ENCODE results near the gene EXOC4. TPM values are rescaled to one million over a fixed set of nuclear protein-coding genes. Genes with fewer than 3 reads are reported as not detected.

The EXOC4 gene
- total and polyA plus RNA-seq, 12 donors: 7.5 to 41.7 (median 34.6) TPM

DNA sequence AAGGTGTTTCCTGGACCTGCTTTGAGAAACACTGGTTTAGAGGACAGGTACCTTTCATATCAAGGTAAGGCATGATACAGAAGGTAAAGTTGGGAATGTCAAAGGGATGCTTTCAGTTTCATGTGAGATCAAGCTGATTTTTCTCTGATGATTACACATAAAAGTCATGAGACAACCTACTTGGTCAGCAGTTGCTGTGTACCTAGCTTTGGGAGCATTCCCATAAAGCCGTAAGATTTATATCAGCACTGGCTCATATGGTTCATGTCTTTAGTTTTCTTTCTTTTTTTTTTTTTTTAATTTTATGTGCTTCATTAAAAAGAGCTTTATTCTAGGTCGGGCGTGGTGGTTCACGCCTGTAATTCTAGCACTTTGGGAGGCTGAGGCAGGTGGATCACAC lies 609.0 kb downstream of the EXOC4 start:
- TF ChIP-seq, protein P1, sequence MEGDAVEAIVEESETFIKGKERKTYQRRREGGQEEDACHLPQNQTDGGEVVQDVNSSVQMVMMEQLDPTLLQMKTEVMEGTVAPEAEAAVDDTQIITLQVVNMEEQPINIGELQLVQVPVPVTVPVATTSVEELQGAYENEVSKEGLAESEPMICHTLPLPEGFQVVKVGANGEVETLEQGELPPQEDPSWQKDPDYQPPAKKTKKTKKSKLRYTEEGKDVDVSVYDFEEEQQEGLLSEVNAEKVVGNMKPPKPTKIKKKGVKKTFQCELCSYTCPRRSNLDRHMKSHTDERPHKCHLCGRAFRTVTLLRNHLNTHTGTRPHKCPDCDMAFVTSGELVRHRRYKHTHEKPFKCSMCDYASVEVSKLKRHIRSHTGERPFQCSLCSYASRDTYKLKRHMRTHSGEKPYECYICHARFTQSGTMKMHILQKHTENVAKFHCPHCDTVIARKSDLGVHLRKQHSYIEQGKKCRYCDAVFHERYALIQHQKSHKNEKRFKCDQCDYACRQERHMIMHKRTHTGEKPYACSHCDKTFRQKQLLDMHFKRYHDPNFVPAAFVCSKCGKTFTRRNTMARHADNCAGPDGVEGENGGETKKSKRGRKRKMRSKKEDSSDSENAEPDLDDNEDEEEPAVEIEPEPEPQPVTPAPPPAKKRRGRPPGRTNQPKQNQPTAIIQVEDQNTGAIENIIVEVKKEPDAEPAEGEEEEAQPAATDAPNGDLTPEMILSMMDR (IDR thresholded peaks at IDR 0.05): no peak
- intact Hi-C loops (cut with DNase I): no loop called here
- H3K36me3 ChIP-seq: no peaks in the 10 kb centered on the region
- 98 to 99% methylated on average over 4 of the region's 4 CpGs for WGBS, 2 donors
- no peaks in the 10 kb centered on the region for H3K27me3 ChIP-seq
- peaks cover 0 to 24% (median 5%) of the 10 kb centered on the region in 9 donors for H3K4me1 ChIP-seq
- no peaks in the 10 kb centered on the region for H3K9me3 ChIP-seq
- DNase-seq: no peak
- H3K27ac ChIP-seq: no peak overlapping the region
- no peak overlapping the region for H3K4me3 ChIP-seq
- no peak for ATAC-seq

DNA sequence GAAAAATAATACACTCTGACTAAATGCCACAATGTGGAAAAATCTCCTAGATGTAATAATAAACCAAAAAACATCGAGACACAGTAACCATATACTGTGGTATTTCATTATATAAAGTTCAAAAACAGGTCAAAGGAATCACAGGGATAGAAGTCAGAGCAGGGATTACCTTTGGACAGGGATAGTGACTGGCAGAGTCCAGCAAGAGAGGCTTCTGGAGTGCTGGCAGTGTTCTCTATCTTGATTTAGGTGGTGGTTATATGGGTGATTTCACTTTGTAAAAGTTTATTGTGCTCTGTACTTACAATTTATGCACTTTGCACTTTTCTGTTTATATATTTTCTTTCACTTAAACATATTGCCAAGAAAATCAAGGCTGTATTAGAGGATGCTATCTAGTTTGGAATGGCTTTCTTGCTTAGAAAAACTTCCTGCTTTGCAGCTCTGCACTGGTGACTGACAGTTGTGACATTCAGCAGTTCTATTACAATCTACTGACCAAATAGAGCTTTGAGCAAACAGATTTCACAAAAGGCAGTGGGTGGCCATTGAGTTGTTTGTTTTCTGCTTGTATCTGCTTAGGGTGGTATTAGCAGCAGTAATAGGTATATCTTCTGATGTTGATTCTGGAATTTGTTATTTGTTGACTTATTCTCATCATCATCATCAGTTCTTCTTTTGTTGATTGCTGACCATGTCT lies 610.6 kb downstream of the EXOC4 start:
- ATAC-seq: no peak
- TF ChIP-seq, protein P1 (IDR thresholded peaks at IDR 0.05): no peak
- DNase-seq: no peak
- H3K27me3 ChIP-seq: no peaks in the 10 kb centered on the region
- H3K9me3 ChIP-seq: no peaks in the 10 kb centered on the region
- peaks cover 0 to 24% (median 5%) of the 10 kb centered on the region in 9 donors for H3K4me1 ChIP-seq
- 85 to 94% methylated on average over 1 of the region's 1 CpG for WGBS, 2 donors
- H3K4me3 ChIP-seq: no peak overlapping the region
- H3K36me3 ChIP-seq: no peaks in the 10 kb centered on the region
- no peak overlapping the region for H3K27ac ChIP-seq
- intact Hi-C loops (cut with DNase I): no loop called here

DNA sequence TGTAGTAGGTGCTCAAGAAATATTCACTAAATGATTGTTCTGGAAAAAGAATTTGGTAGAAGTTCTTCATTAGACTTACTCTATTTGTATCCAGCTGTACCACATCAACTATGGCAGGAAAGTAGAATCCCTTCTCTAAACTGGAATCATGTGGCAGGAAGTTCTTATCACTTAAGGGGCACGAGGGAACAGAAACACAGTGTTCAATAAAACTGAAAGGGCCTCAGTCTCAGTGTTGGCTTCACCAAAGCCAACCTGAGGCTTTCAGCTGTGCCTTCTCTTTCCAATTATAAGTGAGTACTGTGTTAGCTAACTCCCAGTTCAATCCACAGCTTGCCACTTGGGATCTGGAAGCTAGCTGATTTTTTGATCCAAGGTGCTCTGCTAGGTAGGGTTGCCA lies 616.7 kb downstream of the EXOC4 start:
- Histone ChIP-seq H3K4me3 (no peak overlapping the region), H3K27me3 (no peaks in the 10 kb centered on the region), H3K27ac (no peak overlapping the region), H3K9me3 (no peaks in the 10 kb centered on the region), H3K4me1 (no peaks in the 10 kb centered on the region), H3K36me3 (no peaks in the 10 kb centered on the region)
- WGBS, 2 donors: 37 to 55% methylated on average over 1 of the region's 1 CpG
- DNase-seq (no peak), ATAC-seq (no peak)
- TF ChIP-seq, protein P1 (IDR thresholded peaks at IDR 0.05): no peak
- intact Hi-C loops (cut with DNase I): loop anchor here in 1 of 10 donors (5.0 kb wide), 1 partner anchor 1067 kb away; no protein-coding TSS in a partner anchor

DNA sequence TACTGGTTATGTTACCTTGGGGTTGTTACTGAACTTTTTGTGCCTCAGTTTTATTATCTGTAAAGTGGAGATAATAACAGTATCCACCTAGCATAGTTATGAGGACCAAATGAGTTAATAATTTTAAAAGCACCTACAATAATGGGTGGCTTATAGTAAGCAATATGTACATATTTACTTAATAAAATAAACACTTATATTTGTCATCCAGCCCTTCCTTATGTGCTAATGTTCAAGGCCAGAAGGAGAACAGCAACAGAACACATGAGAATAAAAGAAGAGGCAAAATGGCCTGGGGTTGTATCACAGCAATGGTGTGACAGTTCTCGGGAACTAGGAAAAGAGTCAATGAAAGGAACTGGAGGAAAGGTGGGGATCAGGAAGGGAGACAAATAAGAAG lies 618.9 kb downstream of the EXOC4 start:
- no peaks in the 10 kb centered on the region for H3K27me3 ChIP-seq
- ATAC-seq: no peak

More for the DNA sequence above, 618.9 kb downstream of the EXOC4 start:
- Histone ChIP-seq H3K4me1 (no peaks in the 10 kb centered on the region), H3K27ac (no peak overlapping the region), H3K4me3 (no peak overlapping the region), H3K36me3 (no peaks in the 10 kb centered on the region), H3K9me3 (no peaks in the 10 kb centered on the region)
- TF ChIP-seq, protein P1 (IDR thresholded peaks at IDR 0.05): no peak
- WGBS, 2 donors: 96 to 98% methylated on average over 1 of the region's 1 CpG
- no peak for DNase-seq
- intact Hi-C loops (cut with DNase I): no loop called here

All from heart right ventricle (tissue), 16 donors.